Epidermal melanocyte (primary cell): Measurements from ENCODE around the gene MYDGF.
"Not testable (repeated sequence)": the region's sequence is repeated elsewhere in the genome, so short reads cannot be mapped to it uniquely, and the experiment has no call there.

Experiments used
- DNase-seq: peaks from one replicate; pipeline ENCODE4 v3.0.0; 2011; ENCODE audit warnings: low spot score; ENCODE audit not compliant: insufficient read length

The MYDGF gene

DNA sequence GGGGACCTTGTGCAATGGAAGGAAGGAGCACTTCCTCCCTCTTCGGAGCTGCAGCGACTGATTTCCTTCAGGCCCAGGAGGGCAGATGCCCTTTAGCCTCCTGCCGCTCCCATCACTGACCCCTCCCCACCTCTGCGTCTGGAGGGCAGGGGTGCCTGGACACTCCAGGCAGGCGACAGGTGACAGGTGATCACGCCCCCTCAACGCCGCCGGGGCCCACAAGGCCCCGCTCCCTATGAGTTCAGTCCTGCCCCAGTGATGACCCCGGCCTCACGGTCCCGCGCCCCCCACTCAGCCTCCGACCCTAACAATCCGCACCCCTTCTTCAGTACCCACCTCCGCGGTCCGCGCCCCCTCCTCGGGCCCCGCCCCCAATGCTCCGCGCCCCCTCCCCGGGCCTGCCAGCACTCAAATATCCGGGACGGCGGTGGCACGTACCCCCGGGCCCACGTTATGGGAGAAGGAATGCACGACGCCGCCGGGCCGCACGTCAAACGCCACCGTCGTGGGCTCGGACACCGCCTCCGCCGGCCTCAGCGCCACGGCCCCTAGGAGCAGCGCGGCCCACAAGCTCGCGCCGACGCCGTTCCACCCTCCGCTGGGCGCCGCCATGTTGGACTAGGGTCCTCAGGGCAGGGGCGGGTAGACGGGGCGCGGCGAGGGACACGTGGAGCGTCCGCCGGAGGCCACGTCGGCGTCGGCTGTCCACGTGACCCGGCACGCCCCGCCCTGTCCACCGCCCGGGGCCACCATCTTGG lies at the start of gene MYDGF:
Gene MYDGF, minus strand, starts transcription at position 620 of the 758 bp plus-strand sequence. Its CDS starts 8 bp downstream, at position 612.
- peak; percentile 98 for DNase-seq

DNA sequence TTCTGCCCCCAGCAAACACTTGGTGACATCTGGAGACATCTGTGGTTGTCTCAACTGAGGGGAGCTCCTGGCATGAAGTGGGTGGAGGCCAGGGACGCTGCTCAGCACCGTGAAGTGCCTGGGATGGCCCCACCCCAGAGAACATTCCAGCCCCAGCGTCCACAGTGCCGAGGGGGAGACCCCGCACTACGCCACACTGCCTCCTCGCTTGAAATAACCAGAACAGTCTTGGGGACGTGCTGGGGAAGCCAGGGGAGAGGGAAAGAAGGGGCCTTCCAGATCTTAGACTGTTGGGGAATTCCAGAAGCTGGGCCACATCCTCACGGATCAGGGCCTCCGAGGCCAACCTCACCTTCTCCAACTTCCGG lies 49.3 kb upstream of the MYDGF start:
- DNase-seq: no peak

DNA sequence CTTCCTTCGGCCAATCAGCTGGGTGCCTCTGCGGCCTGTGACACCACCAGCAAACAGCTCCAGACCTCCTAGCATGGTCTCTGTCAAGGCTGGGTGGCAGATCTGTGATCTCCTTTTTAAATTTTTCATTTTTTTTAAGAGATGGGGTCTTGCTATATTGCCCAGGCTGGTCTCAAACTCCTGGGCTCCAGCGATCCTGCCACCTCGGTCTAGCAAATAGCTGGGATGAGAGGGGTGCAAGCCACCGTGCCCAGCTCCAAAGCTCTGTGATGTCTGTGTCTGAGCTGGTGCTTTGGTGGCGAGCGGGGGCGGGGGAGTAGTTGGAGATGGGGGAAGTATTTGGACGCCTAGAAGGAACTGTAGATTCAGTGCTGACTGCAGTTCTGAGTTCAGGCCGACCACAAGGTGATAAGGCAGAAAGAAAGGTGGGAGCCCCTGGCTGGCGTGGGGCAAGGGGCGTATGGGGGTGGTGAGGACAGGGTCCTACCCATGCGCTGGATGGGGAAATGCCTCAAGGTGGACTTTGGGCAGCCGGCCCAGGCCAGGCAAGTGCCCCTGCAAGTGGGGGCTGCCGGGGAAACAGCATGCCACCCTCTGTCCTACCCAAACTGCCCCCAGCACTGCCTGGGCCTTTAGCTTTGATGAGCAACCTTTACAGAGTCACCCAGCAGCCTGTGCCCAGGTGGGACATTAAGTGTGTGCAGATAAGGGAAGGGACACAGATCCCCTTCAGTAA lies 48.0 kb upstream of the MYDGF start:
- no peak for DNase-seq

DNA sequence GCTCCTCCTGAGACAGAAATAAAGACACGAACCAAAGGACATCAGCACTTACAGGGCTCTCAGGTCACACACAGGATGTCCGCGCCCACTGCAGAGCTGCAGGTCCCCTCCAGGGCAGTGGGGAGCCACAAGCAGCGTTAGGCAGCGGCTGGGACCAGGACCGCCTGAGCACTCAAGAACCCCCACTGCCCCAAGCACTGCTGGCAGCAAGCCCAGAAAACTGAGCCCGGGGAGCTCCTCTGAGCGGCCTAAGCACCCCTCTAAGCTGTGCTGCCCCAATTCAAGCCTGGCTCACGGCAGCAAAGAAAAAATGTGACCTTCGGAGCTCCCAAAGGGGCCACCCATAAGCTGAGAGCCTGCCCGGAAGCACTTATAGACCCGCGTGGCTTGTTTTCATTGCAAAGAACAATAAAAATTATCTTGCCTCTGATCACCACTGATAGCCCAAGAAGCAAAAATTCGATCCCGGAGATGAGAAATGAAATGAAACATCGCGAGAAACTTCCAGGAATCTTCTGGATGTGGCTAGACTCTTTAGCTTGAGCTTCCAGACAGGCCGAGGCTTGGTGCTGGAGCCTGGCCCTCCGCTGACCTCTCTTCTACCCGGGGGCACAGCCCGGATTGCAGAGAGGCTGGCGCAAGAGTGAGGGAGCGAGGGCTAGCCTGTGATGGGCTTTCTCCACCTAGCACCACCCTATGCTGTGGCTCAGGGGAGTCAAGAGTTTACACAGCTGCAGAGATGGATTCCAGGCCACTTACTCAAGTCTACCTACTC lies 47.2 kb upstream of the MYDGF start:
- no peak for DNase-seq

DNA sequence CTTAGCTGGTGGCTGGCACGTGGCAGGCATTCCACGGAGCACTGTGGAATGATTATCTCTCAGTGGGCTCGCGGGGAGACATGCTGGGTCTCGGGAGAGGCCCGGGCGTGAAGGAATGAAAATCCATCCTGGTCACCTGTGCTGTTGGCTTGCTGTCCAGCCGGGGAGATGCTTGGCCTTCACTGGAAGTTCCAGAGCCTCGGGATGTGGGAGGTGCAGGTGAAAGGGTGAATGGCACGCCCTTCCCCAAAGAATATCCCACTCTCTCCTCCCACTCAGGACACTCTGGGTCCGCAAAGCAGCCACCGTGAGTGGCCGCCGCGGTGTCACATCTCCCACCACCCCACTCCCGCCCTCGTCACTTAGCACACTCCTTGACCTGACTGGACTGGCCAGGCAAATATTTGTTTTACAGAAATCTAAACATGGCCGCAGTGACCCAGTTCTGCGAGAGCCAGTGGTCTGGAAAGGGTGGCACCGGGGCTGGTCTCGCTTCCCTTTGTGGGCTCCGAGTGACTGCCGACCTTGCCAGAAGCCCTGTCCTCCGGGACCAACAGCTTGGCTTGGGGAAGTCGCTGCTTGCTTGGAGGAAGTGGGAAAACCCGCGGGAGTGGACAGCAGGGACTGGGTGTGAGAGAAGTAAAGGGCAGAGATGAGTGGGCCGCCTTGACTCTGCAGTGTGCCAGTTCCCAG lies 45.5 kb upstream of the MYDGF start:
- DNase-seq: no peak

DNA sequence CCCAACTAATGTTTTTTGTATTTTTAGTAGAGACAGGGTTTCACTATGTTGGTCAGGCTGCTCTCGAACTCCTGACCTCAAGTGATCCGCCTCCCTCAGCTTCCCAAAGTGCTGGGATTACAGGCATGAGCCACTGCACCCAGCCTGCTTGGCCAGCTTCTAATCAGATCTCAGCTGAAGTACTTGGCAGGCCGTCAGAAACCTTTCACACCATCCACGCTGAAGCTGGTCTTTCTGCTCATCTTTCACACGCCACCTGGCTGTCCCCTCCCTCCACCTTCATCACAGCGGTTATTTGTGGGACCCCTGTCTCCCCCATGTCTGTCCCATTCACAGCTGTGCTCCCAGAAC lies 45.0 kb upstream of the MYDGF start:
- not testable (repeated sequence) for DNase-seq

DNA sequence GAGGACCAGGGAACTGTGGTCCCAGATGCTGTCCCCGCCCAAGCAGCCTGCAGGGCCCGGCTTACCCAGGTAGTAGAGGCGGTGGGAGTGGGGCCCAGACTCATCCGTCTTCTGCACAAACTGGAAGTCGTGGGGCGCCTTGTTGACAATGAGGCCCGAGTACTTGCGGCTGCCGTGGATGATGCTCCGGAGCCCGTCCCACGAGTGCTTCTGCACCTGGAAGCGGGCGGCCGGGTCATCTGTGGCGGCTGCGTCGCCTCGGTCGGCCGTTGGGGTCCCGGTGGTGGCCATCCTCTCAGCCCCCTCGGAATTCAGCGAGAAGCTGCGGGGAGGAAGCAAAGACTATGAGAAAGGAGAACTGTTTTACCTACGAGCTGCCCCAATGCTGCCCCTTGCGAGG lies 43.9 kb upstream of the MYDGF start:
- DNase-seq: no peak

DNA sequence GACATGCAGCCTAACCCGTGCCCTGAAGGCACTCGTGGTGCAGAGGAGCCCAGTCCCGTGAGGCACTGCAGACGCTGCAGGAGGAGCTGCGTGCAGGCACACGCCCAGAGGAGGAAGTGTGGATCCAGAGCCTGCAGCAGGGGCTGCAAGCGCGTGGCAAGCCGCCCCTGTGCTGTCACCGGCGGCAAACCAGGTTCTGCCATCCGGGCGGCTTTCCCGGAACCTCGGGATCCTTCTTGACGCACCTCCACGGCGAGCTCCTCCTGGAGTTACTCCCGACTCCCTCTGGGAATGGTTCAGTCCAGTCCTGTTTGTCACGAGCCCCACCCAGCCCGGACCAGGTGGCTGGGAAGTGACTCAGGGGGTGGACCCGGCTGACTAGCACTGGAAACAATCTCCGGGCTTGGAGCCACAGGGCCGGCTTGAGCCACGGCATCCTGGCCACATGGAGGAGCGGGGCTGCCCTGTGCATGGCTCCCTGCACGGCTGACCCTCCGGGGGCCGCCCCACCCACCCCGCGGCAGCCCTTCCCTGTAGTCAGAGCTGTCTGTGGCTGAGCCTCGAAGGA lies 43.3 kb upstream of the MYDGF start:
- no peak for DNase-seq

DNA sequence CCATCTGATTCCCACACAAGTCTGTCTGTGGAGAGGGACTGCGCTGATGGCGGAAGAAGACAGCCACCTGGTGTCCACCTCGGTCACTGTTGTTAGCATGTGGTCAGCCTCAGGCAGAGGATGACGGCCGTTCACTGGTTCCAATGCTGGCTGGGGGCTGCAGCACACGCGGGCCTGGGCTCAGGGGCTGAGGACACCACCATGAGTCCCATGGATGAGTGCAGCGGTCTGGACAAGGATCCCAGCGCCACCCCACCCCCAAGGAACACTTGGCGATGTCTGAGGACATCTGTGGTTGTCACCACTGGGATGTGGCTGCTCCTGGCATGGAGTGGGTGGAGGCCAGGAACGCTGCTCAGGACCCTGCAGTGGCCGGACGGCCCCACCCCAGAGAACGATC lies 42.6 kb upstream of the MYDGF start:
- DNase-seq: no peak

DNA sequence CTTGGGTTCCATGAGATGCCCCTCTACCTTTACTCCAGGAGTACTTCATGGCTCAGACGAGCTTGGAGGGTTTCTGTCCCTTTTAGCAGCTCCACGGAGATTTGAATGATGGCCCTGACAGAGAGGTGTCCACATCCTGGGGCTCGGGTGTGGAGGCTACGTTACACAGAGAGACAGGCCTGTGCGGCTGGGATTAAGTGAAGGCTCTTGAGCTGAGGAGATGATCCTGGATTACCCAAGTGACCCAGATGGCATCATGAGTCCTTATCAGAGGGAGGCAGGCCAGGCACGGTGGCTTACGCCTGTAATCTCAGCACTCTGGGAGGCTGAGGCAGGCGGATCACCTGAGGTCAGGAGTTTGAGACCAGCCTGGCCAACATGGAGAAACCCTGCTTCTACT lies 41.1 kb upstream of the MYDGF start:
- no peak for DNase-seq

DNA sequence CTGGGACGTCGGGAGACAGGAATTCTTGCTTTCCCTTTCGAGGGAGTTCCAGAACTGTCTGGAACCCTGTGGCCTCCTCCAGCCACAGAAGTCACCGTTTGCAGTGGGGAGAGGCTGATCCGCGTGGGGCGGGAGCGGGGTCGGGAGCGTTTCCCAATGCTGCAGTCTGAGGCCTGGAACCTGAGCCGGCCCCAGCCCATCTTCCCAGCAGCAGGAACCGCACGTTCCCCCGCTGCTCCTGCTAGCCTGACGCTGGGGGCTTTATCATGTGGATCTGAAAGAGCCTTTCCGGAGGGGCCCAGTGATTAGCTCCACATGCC lies 40.1 kb upstream of the MYDGF start:
- no peak for DNase-seq

DNA sequence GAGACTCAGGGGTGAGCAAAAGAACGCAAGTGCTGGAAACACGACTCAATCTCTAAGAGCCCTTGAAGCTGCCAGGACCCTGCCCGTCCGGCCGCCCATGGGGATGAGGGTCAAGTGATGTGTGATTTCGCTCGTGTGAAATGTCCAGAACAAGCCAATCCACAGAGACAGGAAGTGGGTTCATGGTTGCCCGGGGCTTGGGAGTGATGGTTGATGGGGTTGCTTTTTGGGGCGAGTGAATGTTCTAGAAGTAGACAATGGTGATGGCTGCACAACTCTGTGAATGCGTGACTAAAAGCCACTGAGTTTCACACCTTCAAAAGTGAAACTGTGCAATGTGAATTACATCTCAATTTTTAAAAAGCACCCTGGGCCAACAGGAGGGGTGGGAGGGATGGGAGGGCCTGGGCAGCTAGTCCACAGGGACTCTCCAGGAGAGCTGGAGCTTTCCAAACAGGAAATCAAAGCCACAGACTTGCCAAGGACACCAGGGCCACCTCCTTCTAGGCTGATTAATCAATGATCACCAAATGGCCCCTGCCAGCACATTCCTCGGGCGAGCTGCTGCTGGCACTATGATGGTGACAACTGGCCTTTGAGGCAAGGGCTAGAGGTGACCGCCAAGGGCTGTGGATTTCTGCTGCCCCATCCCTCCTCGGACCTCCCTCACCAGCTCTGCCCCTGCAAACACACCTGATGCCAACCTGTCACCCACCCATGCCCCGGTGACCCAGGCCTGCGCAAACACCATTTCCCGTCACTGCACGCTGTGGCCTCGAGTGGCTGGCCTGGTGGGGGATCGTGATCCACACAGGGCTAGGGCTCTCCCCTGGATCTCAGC lies 39.5 kb upstream of the MYDGF start:
- DNase-seq: peak; percentile 61

DNA sequence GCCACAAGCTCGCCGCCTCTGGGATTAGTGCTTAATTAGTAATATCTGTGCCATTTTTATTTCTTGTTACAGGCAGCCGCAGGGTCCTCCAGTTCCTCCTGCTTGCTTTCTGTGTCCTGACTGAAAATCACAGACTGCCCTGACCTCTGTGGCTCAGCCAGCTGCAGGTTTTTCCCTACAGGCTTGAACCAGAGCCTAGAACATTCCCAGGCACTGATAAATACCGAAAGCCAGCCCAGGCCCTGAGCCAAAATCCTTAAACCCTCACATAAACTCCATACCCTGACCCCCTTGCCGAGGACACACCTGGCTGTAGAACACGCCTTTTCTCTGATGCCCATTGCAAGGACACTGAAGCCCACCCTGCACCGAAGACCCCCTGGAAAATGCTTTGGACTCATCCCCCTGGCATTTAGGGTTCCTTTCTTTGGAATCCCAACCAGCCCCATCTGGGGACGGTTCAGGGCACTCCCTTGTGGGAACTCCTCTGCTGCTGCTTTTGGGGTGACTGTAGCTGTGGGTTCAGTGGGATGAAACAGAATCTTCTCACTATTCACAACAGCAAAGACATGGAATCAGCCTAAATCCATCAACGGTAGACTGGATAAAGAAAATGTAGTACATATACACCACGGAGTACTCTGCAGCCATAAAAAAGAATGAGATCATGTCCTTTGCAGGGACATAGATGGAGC lies 38.0 kb upstream of the MYDGF start:
- no peak for DNase-seq

DNA sequence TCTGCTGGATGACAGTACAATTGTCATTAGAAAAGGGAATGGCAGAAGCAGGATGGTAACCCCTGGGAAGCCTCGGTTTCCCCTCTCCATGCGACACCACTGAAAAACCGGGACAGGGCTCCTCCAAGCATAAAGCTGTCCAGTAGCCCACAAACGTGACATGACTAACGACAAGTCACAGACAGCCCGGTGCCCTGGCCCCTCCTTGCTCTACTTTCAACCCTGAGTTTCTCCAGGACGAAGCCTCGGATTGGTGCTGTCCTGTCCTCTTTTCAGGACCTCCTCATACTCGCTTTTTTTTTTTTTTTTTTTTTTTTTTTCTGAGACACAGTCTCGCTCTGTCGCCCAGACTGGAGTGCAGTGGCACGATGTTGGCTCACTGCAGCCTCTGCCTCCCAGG lies 37.2 kb upstream of the MYDGF start:
- DNase-seq: no peak

DNA sequence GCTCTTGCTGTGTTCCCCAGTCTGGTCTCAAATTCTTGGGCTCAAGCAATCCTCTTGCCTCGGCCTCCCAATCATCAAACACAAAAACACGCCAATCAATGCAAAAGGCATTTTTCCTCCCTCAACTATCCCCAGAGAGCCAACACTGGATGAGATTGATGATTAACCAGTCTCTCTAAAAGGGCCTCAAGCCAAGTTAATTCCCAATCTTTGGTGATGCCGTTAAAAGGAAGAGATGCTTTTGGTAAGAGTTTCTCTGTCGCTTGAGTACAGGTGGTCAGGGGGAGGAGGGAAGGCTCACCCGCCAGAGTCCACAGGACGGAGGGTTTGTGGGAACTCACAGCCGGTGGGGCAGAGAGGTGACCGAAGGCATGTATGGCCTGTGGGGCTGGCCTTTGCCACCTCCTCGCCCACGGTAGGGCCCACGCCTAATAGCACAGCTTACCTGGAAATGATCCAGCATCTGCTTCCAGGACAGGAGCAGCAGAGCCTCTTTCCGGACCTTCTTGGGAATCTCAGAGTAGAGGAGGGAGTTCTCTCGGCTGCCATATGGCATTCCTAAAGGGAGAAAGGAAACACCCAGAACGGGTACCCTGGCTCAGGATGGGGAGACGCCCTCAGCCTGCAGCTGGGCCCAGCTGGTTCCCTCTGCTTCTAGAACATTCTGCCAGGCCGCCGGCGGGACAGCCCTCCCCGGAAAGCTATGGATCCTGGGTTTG lies 35.4 kb upstream of the MYDGF start:
- no peak for DNase-seq

DNA sequence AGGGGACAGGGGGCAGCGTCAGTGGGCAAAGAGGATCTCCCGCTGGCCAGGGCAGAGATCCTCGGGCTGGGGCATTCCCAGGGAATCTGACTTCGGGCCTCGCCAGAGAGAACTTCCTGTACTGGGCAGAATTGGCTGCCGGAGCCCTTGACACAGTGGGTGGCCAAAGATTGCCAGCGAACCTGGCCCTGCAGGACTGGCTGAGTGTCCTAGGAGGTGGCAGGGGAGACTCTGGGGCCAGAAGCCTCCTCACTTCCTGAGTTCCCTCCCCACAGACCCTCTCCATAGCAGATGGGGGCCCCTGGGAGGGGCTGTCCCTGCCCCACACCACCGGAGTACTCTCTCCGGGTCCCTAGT lies 34.2 kb upstream of the MYDGF start:
- DNase-seq: no peak

DNA sequence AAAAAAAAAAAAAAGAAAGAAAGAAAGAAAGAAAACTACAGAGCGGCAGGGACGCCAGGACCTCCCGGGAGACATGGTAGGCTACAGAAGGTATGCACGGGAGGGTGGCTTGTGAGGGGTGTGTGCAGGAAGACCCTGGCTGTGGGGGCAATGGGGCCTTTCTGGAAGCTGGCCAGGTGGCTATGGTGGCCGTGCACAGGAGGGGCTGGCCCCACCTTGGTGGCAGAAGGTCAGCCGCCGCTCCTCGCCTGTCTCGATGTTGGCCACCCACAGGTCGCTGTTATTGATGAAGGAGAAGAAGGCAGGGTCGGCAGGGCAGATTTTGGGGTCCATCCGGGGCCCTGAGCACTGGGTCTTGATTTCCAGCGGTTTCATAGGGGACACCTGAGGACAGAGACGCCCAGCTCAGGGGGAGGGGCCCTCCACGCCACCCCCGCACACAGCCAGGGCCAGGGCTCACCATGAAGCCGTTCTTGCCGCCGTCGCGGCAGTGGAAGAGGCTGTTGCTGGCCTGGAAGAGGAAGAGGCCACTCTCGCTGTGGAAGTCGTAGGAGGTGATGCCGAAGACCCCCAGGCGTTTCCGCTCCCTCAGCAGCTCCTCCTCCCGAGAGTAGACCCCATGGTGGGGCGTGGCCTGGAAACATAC lies 33.7 kb upstream of the MYDGF start:
- DNase-seq: no peak

DNA sequence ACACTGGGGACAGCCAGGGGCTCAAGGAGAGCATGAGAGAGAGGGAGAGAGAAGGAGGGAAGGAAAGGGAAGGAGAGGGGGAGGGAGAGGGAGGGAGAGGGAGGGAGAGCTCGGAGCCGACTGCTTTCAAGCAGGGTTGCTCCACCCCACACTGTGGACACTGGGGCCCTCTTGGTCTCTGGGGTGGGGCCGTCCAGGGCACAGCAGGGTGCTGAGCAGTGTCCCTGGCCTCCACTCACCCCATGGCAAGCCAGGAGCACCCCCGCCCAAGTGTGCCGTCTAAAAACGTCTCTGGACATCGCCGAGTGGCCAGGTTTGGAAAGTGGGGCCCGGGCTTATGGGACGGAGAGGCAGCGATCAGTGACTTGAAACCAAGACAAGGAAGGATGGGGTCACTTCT lies 32.6 kb upstream of the MYDGF start:
- no peak for DNase-seq

DNA sequence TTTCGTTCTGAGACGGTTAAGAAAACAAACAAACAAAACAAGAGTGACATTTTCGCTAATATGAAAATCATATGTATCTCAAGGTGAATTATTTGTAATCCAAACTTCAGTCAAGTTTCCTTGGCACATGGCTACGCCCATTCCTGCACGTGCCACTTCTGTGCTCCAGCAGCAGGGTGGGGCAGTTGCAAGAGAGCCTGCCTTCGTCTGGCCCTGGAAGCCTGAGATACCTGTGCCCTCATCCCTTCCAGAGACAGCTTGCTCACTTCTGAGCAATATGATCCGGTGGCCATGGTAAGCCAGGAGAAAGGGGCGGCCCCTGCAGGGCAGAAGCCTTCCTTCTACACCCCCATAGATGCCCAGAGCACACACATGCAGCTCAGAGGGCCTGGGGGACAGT lies 31.4 kb upstream of the MYDGF start:
- DNase-seq: no peak
